Measurements from ENCODE around the gene RPS6KA5.
"Not testable (repeated sequence)": the region's sequence is repeated elsewhere in the genome, so short reads cannot be mapped to it uniquely, and the experiment has no call there.

RPS6KA5 gene

GRCh38 chr14:91068642-91069041 is 8.2 kb upstream of the RPS6KA5 start:
- no peak for DNase-seq

- DNase-seq: no peak
Measured at GRCh38 chr14:91067186-91067585, 6.7 kb upstream of the RPS6KA5 start.

- DNase-seq: no peak
Measured at GRCh38 chr14:91065266-91065665, 4.8 kb upstream of the RPS6KA5 start.

- DNase-seq: no peak
Measured at GRCh38 chr14:91063119-91063518, 2.7 kb upstream of the RPS6KA5 start.

GRCh38 chr14:91062600-91062999 is 2.2 kb upstream of the RPS6KA5 start:
- DNase-seq: no peak

- no peak for DNase-seq
Measured at GRCh38 chr14:91061056-91061887, 831 bp upstream of the RPS6KA5 start.

GRCh38 chr14:91059576-91060350 is 678 bp downstream of the RPS6KA5 start:
- peak; percentile 71 for DNase-seq

- no peak for DNase-seq
Measured at GRCh38 chr14:91058042-91058581, 2.3 kb downstream of the RPS6KA5 start.

- no peak for DNase-seq
Measured at GRCh38 chr14:91056361-91056760, 4.1 kb downstream of the RPS6KA5 start.

GRCh38 chr14:91055016-91055415 is 5.4 kb downstream of the RPS6KA5 start:
- DNase-seq: no peak

GRCh38 chr14:91048676-91049075 is 11.8 kb downstream of the RPS6KA5 start:
- no peak for DNase-seq

GRCh38 chr14:91048265-91048664 is 12.2 kb downstream of the RPS6KA5 start:
- DNase-seq: no peak

- no peak for DNase-seq
Measured at GRCh38 chr14:91047174-91047753, 13.2 kb downstream of the RPS6KA5 start.

GRCh38 chr14:91046488-91047072 is 13.9 kb downstream of the RPS6KA5 start:
- no peak for DNase-seq

- DNase-seq: no peak
Measured at GRCh38 chr14:91041450-91041849, 19.0 kb downstream of the RPS6KA5 start.

GRCh38 chr14:91040545-91040944 is 19.9 kb downstream of the RPS6KA5 start:
- no peak for DNase-seq

- no peak for DNase-seq
Measured at GRCh38 chr14:91038439-91038838, 22.0 kb downstream of the RPS6KA5 start.

GRCh38 chr14:91036741-91037469 is 23.5 kb downstream of the RPS6KA5 start:
- no peak for DNase-seq

GRCh38 chr14:91035855-91036254 is 24.6 kb downstream of the RPS6KA5 start:
- no peak for DNase-seq

GRCh38 chr14:91034379-91034778 is 26.1 kb downstream of the RPS6KA5 start:
- not testable (repeated sequence) for DNase-seq

- no peak for DNase-seq
Measured at GRCh38 chr14:91032248-91032647, 28.2 kb downstream of the RPS6KA5 start.

GRCh38 chr14:91031666-91032065 is 28.8 kb downstream of the RPS6KA5 start:
- no peak for DNase-seq
